ENCODE results near the gene LRMDA. TPM values are rescaled to one million over a fixed set of nuclear protein-coding genes. Genes with fewer than 3 reads are reported as not detected.

The LRMDA gene
- total and polyA plus RNA-seq, 2 donors (not counting 1 experiment from before 2014, with no cell fraction given) = 0.12 TPM; not detected in 1

DNA sequence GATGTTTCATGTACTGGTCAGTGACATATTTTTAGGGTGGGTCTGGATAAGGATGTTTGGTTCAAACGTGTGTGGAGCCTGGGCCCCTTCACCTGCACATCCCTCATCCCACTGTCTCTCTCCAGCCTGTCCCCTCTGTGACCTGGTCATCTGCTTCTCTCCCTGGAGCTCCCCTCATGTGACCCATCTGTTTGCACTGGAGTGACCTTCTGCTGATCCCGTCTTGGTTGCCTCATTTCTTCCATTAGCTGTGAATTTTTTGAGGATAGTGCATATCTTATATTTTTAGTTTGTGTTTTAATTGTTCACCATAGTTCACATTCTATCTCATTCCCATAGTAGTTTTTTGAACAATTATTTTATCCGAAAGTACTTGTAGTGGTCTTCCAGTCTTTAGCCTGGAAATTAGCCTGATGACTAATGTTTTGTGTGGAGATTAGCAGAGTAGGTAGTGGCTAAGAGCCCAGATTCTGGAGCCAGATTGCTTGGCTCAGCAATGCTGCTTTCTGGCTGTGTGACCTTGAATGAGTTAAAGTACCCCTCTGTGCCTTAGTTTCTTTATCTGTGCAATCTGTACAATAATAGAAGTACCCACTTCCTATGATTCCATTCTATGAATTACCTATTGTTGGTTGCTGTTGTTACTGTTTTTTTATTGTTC is 224.5 kb downstream of the LRMDA start:
- intact Hi-C loops (cut with micrococcal nuclease) = no loop called here
- WGBS (ENCODE audit: insufficient coverage) = 100% methylated on average over 1 of the region's 3 CpGs
- H3K27ac Mint-ChIP-seq = no peak overlapping the region
- Histone ChIP-seq H3K9ac (ENCODE audit: low read length) (no peak overlapping the region), H3K27me3 (replicated peaks in 1 of 4; ENCODE audit: control extremely low read depth in 1 of 4, control insufficient read depth in 3 of 4, insufficient read depth in 4 of 4, low read length in 3 of 4) (no peaks in the 10 kb centered on the region), H3K4me3 (ENCODE audit: control extremely low read depth in 1 of 5, extremely low read depth in 1 of 5, insufficient read depth in 1 of 5, low read depth in 2 of 5, low read length in 4 of 5) (no peak overlapping the region), H3K9me3 (ENCODE audit: control extremely low read depth in 1 of 3, control insufficient read depth in 2 of 3, insufficient read depth in 1 of 3, low read length in 2 of 3) (no peaks in the 10 kb centered on the region), H3K27ac (ENCODE audit: low read length in 2 of 2) (no peak overlapping the region), H3K4me1 (ENCODE audit: control insufficient read depth in 2 of 2, insufficient read depth in 2 of 2, low read length in 2 of 2) (no peaks in the 10 kb centered on the region), H4K20me1 (ENCODE audit: control insufficient read depth, insufficient read depth, low read length, poor library complexity, severe bottlenecking) (no peaks in the 10 kb centered on the region), H3K36me3 (replicated peaks in 1 of 2; ENCODE audit: control extremely low read depth in 1 of 2, control insufficient read depth in 1 of 2, extremely low read depth in 1 of 2, insufficient read depth in 2 of 2, low read length in 1 of 2) (no peaks in the 10 kb centered on the region), H3K79me2 (ENCODE audit: control insufficient read depth, insufficient read depth, low read length) (no peaks in the 10 kb centered on the region), H3K4me2 (replicated peaks; ENCODE audit: low read depth, low read length, poor library complexity, severe bottlenecking) (no peak overlapping the region), H2AFZ (ENCODE audit: insufficient read depth, low read depth, low read length, poor library complexity, severe bottlenecking) (no peak overlapping the region)
- no peaks in the 10 kb centered on the region for H3K4me1 Mint-ChIP-seq
- ATAC-seq (ENCODE audit: low read depth) = no peak
- H3K9me3 Mint-ChIP-seq (ENCODE audit: insufficient read depth) = no peaks in the 10 kb centered on the region
- CTCF ChIA-PET = no interaction called here
- DNase-seq = no peak
- no peak for TF ChIP-seq CTCF (IDR thresholded peaks at IDR 0.05)
- no peak for TF ChIP-seq EZH2 (IDR thresholded peaks at IDR 0.05; ENCODE audit: borderline replicate concordance, insufficient read depth, low read depth, low read length, poor library complexity, severe bottlenecking)
- peaks cover 7% of the 10 kb centered on the region for H3K27me3 Mint-ChIP-seq
- H3K4me3 Mint-ChIP-seq = no peak overlapping the region
- POLR2A ChIA-PET = no interaction called here

DNA sequence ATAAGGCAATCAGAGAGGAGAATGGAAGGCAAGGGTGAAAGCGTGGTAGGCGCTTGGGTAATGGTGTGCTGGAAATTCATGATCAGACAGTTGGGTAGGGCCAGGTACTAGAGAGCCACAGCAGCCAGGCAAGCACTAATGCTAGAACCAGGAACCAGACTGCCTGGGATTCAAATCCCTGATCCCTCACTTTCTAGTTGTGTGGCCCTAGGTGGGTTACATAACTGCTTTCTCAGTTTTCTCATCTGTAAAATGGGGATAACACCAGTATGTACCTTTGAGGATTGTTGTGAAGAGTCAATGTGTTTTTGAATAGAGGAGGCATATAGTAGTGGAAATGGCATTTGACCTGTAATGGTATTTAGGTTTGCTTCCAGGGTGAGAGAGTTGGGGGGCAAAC is 225.9 kb downstream of the LRMDA start:
- WGBS (ENCODE audit: insufficient coverage) = 100% methylated on average over 2 of the region's 2 CpGs
- CTCF ChIA-PET = no interaction called here
- ATAC-seq (ENCODE audit: low read depth) (no peak), DNase-seq (no peak)
- Histone ChIP-seq H3K9ac (ENCODE audit: low read length) (no peak overlapping the region), H3K4me1 (ENCODE audit: control insufficient read depth in 2 of 2, insufficient read depth in 2 of 2, low read length in 2 of 2) (no peaks in the 10 kb centered on the region), H2AFZ (ENCODE audit: insufficient read depth, low read depth, low read length, poor library complexity, severe bottlenecking) (no peak overlapping the region), H3K9me3 (ENCODE audit: control extremely low read depth in 1 of 3, control insufficient read depth in 2 of 3, insufficient read depth in 1 of 3, low read length in 2 of 3) (no peaks in the 10 kb centered on the region), H4K20me1 (ENCODE audit: control insufficient read depth, insufficient read depth, low read length, poor library complexity, severe bottlenecking) (no peaks in the 10 kb centered on the region), H3K36me3 (replicated peaks in 1 of 2; ENCODE audit: control extremely low read depth in 1 of 2, control insufficient read depth in 1 of 2, extremely low read depth in 1 of 2, insufficient read depth in 2 of 2, low read length in 1 of 2) (no peaks in the 10 kb centered on the region), H3K27ac (ENCODE audit: low read length in 2 of 2) (no peak overlapping the region), H3K4me3 (ENCODE audit: control extremely low read depth in 1 of 5, extremely low read depth in 1 of 5, insufficient read depth in 1 of 5, low read depth in 2 of 5, low read length in 4 of 5) (no peak overlapping the region), H3K4me2 (replicated peaks; ENCODE audit: low read depth, low read length, poor library complexity, severe bottlenecking) (no peak overlapping the region), H3K27me3 (replicated peaks in 1 of 4; ENCODE audit: control extremely low read depth in 1 of 4, control insufficient read depth in 3 of 4, insufficient read depth in 4 of 4, low read length in 3 of 4) (no peaks in the 10 kb centered on the region), H3K79me2 (ENCODE audit: control insufficient read depth, insufficient read depth, low read length) (no peaks in the 10 kb centered on the region)
- H3K27me3 Mint-ChIP-seq = peaks cover 12% of the 10 kb centered on the region
- H3K27ac Mint-ChIP-seq = no peak overlapping the region
- POLR2A ChIA-PET = no interaction called here
- no peak overlapping the region for H3K4me3 Mint-ChIP-seq
- H3K4me1 Mint-ChIP-seq = no peaks in the 10 kb centered on the region
- intact Hi-C loops (cut with micrococcal nuclease) = no loop called here
- no peaks in the 10 kb centered on the region for H3K9me3 Mint-ChIP-seq (ENCODE audit: insufficient read depth)
- TF ChIP-seq EZH2 (IDR thresholded peaks at IDR 0.05; ENCODE audit: borderline replicate concordance, insufficient read depth, low read depth, low read length, poor library complexity, severe bottlenecking) (no peak), CTCF (IDR thresholded peaks at IDR 0.05) (no peak)
